HG02885 (cell line): ENCODE data around the gene SAMD4A.

Experiments
- ATAC-seq: cut with Tn5 transposase; IDR thresholded peaks from one replicate; pipeline ENCODE4 v1.9.1; 2021; ENCODE audit warnings: mild to moderate bottlenecking; ENCODE audit not compliant: unreplicated experiment, poor library complexity

The SAMD4A gene

GRCh38 chr14:54719406-54719805 is 152.5 kb downstream of the SAMD4A start:
- no peak for ATAC-seq

- no peak for ATAC-seq
Measured at GRCh38 chr14:54722791-54723432, 156.0 kb downstream of the SAMD4A start.

GRCh38 chr14:54724123-54724522 is 157.2 kb downstream of the SAMD4A start:
- ATAC-seq, result no peak

- no peak for ATAC-seq
Measured at GRCh38 chr14:54724676-54725325, 157.9 kb downstream of the SAMD4A start.

GRCh38 chr14:54725998-54726397 is 159.1 kb downstream of the SAMD4A start:
- no peak for ATAC-seq

- no peak for ATAC-seq
Measured at GRCh38 chr14:54727929-54728328, 161.0 kb downstream of the SAMD4A start.

- no peak for ATAC-seq
Measured at GRCh38 chr14:54728700-54729527, 162.0 kb downstream of the SAMD4A start.

- ATAC-seq, result peak; percentile 97
Measured at GRCh38 chr14:54730156-54730961, 163.4 kb downstream of the SAMD4A start.

- ATAC-seq, result no peak
Measured at GRCh38 chr14:54734966-54735365, 168.0 kb downstream of the SAMD4A start.

GRCh38 chr14:54735424-54735823 is 168.5 kb downstream of the SAMD4A start:
- no peak for ATAC-seq

GRCh38 chr14:54737132-54737711 is 170.3 kb downstream of the SAMD4A start:
- no peak for ATAC-seq

- no peak for ATAC-seq
Measured at GRCh38 chr14:54738009-54738408, 171.1 kb downstream of the SAMD4A start.

- no peak for ATAC-seq
Measured at GRCh38 chr14:54739514-54739913, 172.6 kb downstream of the SAMD4A start.

GRCh38 chr14:54742492-54743350 is 175.8 kb downstream of the SAMD4A start:
- ATAC-seq, result no peak

- ATAC-seq, result no peak
Measured at GRCh38 chr14:54743382-54743781, 176.5 kb downstream of the SAMD4A start.

GRCh38 chr14:54746019-54746418 is 179.1 kb downstream of the SAMD4A start:
- ATAC-seq, result no peak

GRCh38 chr14:54747616-54748015 is 180.7 kb downstream of the SAMD4A start:
- no peak for ATAC-seq

- no peak for ATAC-seq
Measured at GRCh38 chr14:54749180-54749579, 182.3 kb downstream of the SAMD4A start.

GRCh38 chr14:54749727-54750126 is 182.8 kb downstream of the SAMD4A start:
- ATAC-seq, result no peak
